ENCODE measurements around the gene MROH8.
"Not testable (repeated sequence)": the region's sequence is repeated elsewhere in the genome, so short reads cannot be mapped to it uniquely, and the experiment has no call there.

MROH8 gene

DNA sequence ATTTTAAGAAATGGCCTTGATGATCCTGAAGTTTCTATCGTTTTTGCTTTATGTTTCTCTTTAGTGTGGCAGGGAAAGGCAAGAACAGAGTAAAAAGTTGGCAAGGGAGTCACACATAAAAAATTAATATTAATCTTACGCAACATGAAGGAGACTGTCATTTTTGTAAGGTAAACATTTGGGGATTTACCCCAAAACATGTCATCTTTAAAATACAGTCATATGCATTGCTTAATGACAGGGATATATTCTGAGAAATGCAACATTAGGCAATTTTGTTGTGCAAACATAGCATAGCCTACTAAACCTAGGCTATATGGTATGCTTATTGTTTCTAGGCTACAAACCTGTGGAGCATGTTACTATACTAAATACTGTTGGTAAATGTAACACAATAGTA, 88.9 kb downstream of the MROH8 start:
- DNase-seq (ENCODE audit: low spot score) = no peak

DNA sequence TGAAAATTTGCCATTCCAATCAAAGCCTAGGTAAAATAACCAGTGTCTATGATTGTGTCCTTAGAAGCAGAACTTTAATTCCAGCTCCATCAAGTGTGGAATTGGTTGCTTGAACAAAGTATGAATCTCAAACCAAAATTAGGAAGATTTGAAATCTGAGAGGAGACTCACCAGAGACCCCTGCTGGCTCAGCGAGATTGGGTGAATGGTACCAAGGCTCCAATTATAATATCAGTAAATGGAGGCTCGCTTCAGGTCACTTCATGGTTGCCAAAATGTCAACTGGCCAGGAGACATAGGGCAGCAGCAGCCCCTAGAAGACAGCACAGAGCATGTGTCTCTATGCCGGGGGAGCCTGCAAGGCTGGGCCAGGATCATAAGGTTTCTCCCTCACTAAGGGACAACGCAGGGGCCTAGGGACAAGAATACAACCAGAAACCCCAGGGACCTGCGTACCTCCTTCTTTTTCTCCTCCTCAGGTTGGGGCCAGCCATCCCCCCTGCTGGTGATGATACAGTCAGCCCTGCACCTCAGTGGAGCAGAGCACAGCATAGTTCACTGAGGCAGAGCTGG, 97.5 kb downstream of the MROH8 start:
- DNase-seq (ENCODE audit: low spot score) = no peak

DNA sequence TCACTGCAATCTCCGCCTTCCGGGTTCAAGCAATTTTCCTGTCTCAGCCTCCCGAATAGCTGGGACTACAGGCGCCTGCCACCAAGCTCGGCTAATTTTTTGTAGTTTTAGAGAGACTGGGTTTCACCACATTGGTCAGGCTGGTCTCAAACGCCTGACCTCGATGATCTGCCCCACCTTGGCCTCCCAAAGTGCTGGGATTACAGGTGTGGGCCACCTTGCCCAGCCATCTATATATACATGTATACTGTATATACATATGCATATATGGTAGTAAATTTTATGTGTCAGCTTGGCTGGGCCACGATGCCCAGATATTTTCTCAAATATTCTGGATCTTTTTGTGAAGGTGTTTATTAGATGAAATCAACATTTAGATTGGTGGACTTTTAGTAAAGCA, 102.3 kb downstream of the MROH8 start:
- DNase-seq (ENCODE audit: low spot score) = no peak

DNA sequence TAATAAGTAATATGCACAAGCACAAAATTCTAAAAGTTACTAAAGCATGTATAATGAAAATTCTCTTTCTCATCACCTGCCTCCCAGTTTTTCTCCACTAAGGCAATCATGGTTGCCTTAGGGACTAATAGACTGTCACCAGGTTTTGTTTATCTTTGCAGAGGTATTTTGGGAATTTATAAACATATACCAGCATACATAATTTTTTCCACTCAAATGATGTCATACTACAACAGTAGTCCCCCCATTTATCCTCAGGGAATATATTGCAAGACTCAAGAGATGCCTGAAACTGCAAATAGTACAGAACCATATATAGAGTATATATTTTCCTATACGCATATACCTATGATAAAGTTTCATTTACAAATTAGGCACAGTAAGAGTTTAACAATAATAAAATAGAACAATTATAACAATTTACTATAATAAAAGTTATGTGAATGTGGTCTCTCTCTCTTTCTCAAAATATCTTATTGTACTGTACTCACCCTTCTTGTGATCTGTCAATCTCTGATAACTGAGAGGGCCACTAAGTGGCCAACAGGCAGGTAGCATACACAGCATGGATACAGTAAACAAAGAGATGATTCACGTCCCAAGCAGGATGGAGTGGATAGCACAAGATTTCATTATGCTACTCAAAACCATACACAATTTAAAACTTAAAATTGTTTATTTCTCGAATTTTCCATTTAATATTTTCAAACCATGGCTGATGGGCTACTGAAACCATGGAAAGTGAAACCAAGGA, 103.2 kb downstream of the MROH8 start:
- DNase-seq (ENCODE audit: low spot score) = no peak

DNA sequence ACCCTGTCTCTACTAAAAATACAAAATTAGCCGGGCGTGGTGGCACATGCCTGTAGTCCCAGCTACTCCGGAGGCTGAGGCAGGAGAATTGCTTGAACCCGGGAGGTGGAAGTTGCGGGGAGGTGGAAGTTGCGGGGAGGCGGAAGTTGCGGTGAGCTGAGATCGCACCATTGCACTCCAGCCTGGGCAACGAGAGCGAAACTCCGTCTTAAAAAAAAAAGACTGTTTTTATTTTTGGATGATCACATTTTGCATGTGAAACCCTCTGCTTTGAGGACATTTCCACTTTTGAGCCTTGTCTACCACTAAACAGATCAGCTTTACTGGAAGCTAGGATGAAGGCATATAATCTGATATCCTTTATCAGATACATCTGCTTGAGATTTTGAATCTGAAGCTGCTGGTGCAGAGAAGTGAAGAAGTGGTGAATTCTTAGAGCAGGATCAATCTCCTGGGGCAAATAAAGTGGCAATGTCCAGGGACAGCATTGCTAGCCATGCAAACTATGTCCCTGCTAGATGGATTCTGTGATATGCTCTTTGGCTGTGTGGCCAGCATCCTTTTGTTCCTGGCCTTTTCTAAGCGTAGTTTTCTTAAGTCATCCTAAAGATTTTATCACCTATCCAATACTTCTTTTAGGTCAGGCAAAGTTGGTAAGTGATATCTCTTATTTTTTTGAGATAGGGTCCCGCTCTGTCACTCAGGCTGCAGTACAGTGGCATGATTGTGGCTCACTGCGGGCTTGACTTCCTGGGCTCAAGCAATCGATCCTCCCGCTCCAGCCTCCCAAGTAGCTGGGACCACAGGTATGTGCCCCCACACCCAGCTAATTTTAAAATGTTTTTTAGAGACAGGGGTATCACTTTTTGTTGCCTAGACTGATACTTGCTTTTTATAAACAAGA, 106.8 kb downstream of the MROH8 start:
- no peak for DNase-seq (ENCODE audit: low spot score)

DNA sequence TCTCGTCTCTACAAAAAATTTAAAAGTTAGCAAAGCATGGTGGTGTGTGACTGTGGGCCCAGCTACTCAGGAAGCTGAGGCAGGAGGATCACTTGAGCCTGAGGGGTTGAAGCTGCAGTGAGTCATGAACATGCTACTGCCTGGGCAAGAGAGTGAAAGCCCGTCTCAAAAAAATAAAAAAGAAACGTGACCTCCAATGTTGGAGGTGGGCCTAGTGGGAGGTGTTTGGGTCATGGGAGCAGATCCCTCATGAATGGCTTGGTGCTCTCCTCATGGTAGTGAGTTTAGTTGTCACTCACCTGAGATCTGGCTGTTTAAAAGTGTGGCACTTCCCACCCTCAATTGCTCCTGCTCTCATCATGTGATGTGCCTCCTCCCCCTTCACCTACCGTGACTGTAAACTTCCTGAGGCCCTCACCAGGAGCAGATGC, 107.9 kb downstream of the MROH8 start:
- DNase-seq (ENCODE audit: low spot score) = no peak

DNA sequence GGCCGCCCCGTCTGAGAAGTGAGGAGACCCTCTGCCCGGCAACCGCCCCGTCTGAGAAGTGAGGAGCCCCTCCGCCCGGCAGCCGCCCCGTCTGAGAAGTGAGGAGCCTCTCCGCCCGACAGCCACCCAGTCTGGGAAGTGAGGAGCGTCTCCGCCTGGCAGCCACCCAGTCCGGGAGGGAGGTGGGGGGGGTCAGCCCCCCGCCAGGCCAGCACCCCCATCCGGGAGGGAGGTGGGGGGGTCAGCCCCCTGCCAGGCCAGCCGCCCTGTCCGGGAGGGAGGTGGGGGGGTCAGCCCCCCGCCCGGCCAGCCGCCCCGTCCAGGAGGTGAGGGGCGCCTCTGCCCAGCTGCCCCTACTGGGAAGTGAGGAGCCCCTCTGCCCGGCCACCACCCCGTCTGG, 109.8 kb downstream of the MROH8 start:
- not testable (repeated sequence) for DNase-seq (ENCODE audit: low spot score)

DNA sequence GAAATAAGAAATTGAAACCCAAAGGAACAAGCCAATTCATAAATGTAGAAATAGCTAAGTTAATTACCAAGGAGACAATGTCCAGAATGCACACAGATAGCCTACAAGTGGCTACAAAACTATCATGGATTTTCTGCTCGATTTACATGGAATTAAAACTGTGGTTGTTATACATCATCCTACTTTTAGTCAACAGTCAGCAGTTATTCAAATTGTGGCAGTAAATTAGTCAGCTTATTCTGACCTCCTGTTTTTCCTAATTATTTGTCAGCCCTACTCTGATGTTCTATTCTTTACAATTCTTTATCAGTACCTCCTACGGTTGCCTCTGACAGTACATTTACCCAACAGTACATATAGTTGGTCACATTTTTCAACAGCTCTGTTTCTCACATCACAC, 113.2 kb downstream of the MROH8 start:
- no peak for DNase-seq (ENCODE audit: low spot score)

DNA sequence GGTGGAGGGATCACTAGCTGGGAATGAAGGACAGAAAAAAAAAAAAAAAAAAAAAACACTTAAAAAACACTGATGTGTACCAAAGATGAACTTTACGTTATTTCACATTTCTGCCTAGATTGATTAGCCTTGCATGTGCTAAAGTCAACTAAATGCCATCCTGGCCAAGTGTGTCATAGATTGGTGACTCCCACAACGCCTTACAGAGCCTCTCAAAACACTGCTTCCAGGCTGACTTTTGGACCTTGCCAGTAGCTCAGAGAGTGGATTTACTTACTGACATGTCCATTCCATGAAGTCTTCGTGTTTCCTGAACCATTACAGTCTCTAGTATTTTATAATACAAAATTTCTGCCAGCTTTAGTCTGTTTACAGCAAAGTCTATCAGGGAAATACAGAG, 124.1 kb downstream of the MROH8 start:
- no peak for DNase-seq (ENCODE audit: low spot score)

DNA sequence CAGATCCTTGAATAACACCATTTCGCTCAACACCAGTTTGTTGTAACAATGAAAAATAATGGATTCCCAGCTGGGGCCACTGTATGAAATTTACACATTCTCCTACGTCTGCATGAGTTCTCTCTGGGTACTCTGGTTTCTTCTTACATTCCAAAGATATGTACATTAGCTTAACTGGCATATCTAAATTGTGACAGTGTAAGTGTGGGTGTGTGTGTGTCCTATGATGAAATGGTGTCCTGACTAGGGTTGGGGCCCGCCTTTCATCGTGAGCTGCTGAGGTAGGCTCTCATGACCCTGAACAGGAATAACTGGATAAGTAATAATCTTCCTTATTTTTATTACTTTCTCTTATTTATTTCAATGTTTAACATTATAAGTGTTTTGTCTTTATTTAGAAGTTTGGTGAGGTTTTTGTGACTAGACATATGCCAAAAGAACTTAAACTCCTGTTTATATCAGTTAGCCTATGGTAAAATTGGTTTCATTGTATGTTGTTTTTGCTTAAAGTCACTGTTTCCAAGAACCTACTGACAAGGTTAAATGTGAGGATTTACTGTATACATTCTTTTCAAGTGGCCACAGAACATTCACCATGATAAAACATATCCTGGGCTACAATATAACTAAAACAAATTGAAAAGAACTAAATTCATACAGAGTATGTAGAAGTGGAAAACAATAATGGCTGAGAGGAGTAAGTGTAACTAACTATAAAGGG, 126.0 kb downstream of the MROH8 start:
- no peak for DNase-seq (ENCODE audit: low spot score)
